NT2/D1 (cell line): ENCODE measurements around the gene EPB41L2.
"Not testable (repeated sequence)": the region's sequence is repeated elsewhere in the genome, so short reads cannot be mapped to it uniquely, and the experiment has no call there.

Experiments
- DNase-seq: peaks from one replicate; pipeline ENCODE4 v3.0.0-alpha.2; 2011; ENCODE audit warnings: low read depth, low spot score
- H3K27me3 ChIP-seq: 2 replicates; pipeline ENCODE4 v1.6.0; 2011; ENCODE audit warnings: mild to moderate bottlenecking; ENCODE audit not compliant: insufficient read length, insufficient read depth
- H3K36me3 ChIP-seq: 2 replicates; pipeline ENCODE4 v1.6.1; 2011; ENCODE audit warnings: mild to moderate bottlenecking, low read length, mixed read lengths; ENCODE audit not compliant: insufficient read depth, insufficient read length
- H3K4me1 ChIP-seq: 2 replicates; pipeline ENCODE4 v1.5.1; 2011; ENCODE audit not compliant: insufficient read depth, insufficient read length
- H3K4me3 ChIP-seq: 2 replicates; pipeline ENCODE4 v1.5.1; 2011; ENCODE audit warnings: low read depth; ENCODE audit not compliant: insufficient read length
- H3K9ac ChIP-seq: 2 replicates; pipeline ENCODE4 v1.6.0; 2011; ENCODE audit warnings: low read depth; ENCODE audit not compliant: insufficient read length
- H3K9me3 ChIP-seq: 2 replicates; pipeline ENCODE4 v1.5.1; 2011; ENCODE audit warnings: mild to moderate bottlenecking, low read length; ENCODE audit not compliant: insufficient read depth
- SUZ12 ChIP-seq: IDR thresholded peaks from 2 replicates; pipeline ENCODE4 v1.6.1; 2011; ENCODE audit not compliant: insufficient read length, insufficient read depth; ENCODE audit errors: extremely low read depth
- YY1 ChIP-seq: IDR thresholded peaks from 2 replicates; pipeline ENCODE4 v1.6.1; 2011; ENCODE audit not compliant: insufficient read length, insufficient read depth
- ZNF274 ChIP-seq: IDR thresholded peaks from 2 replicates; pipeline ENCODE4 v1.6.1; 2011; ENCODE audit warnings: mild to moderate bottlenecking, low read depth, low read length

Gene EPB41L2

DNA sequence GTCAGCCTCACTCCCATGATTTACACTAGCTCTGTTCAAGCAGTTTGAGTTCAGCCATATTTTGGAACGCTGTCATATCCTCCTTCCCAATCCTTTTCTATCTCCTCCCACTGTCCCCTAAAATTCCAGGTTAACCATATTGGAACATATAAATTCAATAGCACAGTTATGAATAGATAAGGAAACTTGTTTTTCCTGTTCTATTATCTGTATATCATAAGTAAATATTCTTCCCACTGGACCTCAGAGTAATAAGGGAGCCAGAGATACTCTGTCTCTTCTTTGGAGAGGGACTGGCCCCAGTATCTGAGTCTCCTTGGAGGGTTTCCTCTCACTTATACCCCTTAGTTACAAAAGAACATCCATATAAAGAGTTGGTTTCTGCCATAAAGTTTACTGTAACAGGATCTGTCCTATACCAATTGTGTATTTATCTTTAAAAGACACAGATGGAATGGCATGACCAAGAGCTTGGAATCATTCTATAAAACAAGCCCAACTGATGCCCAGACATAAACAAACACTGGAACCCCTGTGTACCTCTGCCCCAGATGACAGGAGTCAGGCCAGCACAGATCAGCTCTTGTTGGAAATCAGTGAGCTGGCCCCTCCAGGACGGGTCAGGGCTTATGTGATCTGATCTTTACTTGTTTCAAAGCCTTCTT lies 67.1 kb downstream of the EPB41L2 start:
- H3K9ac ChIP-seq: no peak overlapping the region
- TF ChIP-seq SUZ12: no peak
- no peak for TF ChIP-seq YY1
- no peak for TF ChIP-seq ZNF274
- DNase-seq: no peak

DNA sequence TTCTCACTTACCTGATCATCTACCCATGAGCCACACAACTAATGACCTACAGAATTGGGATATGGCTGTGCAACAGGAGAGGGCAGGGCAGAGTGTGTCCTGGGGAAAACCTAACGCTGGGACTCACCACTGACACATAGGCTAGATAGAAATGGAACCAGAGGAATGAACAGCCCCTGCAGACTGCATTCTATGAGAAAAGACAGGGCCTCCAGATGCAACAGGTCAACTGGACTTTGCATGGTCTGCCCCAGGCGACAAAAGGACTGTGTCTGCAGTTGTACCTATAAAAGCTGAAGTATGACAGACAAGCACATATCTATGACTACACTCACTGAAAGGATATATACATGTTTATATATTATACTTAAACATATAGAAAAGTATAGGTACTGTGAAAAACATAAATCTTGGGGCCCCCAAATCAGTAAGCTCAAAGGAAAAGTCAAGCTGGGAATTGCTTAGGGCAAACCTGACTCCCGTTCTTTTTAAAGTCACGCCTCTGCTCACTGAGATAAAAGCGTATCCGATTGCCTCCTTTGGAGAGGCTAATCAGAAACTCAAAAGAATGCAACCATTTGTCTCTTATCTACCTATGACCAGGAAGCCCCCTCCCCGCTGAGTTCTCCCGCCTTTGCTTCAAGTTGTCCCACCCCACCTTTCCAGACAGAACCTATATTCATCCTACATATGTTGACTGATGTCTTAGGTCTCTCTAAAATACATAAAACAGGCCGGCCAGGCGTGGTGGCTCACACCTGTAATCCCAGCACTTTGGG lies 68.5 kb downstream of the EPB41L2 start:
- Histone ChIP-seq H3K9ac (no peak overlapping the region), H3K36me3 (no peaks in the 10 kb centered on the region), H3K27me3 (no peaks in the 10 kb centered on the region), H3K4me1 (no peaks in the 10 kb centered on the region), H3K4me3 (no peak overlapping the region), H3K9me3 (no peaks in the 10 kb centered on the region)
- DNase-seq: no peak
- TF ChIP-seq ZNF274 (no peak), YY1 (no peak), SUZ12 (no peak)

More for the DNA sequence above, 67.1 kb downstream of the EPB41L2 start:
- Histone ChIP-seq H3K9me3 (no peaks in the 10 kb centered on the region), H3K4me3 (no peak overlapping the region), H3K27me3 (no peaks in the 10 kb centered on the region), H3K36me3 (no peaks in the 10 kb centered on the region), H3K4me1 (no peaks in the 10 kb centered on the region)

DNA sequence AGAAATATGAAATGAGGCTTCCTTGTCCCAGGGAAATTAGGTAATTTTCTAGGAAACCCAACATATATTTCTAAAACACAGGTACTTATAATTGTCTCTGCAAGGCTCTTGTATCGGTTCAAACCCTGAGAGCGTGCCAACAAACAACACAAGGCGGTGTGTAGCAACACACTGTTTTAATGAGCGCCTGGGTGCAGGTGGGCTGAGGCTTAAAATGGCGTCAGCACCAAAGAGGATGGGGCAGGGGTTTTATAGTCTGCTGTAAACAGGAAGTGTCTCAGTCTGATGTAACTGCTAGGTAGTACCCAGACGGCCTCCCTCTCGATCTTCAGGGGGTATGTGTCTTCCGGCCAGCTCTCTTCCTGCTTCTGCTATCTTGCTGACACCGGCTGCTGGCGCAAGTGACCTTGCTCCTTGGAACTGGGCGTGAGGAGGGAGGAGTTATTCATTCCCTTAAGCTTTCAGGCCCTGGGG lies 69.7 kb downstream of the EPB41L2 start:
- Histone ChIP-seq H3K4me3 (no peak overlapping the region), H3K9me3 (no peaks in the 10 kb centered on the region), H3K27me3 (no peaks in the 10 kb centered on the region), H3K9ac (no peak overlapping the region), H3K4me1 (no peaks in the 10 kb centered on the region), H3K36me3 (no peaks in the 10 kb centered on the region)
- no peak for DNase-seq
- no peak for TF ChIP-seq SUZ12
- no peak for TF ChIP-seq ZNF274
- TF ChIP-seq YY1: no peak

DNA sequence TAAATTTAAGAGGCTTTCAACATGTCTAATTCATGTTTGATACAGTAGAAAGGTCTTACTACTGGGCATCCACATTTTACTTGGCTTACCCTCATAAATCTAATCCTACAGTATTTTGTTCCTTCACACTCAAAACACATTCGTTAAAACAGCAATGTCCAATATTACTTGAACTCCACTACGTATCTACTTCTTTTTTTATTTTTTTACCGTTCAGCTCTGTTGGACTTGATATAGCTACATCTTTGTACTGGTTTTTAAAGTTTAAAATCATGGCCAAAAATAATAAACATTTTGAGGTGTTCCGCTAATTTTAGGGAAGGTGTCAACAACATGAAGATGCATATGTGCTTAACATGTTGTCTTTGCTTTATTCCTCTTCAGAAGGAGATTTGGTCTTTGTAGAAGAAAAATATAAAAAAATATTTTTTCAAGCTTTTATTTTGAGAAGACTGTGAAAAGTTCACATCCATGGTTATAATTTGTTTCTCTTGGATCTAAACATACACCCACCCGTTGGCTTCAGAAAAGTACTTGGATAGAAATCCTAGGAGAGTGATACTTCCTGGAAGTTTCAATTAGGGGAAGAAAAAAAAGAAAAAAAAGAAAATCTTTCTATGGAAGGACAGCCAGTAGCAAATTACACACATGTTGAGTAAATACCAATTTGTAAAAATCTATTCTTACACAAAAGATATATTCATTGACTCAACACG lies 71.5 kb downstream of the EPB41L2 start:
- H3K9me3 ChIP-seq: no peaks in the 10 kb centered on the region
- TF ChIP-seq YY1 (no peak), ZNF274 (no peak), SUZ12 (no peak)
- H3K36me3 ChIP-seq: no peaks in the 10 kb centered on the region
- H3K4me3 ChIP-seq: no peak overlapping the region
- no peak for DNase-seq
- no peaks in the 10 kb centered on the region for H3K27me3 ChIP-seq
- no peak overlapping the region for H3K9ac ChIP-seq
- H3K4me1 ChIP-seq: no peaks in the 10 kb centered on the region

DNA sequence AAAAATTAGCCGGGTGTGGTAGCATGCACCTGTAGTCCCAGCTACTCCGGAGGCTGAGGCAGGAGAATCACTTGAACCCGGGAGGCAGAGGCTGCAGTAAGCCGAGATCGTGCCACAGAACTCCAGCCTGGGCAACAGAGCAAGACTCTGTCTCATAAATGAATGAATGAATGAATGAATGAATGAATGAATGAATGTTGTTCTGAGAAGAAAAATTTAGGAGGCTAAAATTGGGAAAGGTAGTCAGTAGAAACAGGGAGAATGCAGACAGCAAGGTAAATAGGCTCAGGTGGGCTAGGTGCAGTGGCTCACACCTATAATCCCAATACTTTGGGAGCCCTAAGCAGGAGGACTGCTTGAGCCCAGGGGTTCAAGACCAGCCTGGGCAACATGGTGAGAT lies 75.5 kb downstream of the EPB41L2 start:
- peaks cover 17% of the 10 kb centered on the region; the same call in 1 of the 2 replicates for H3K9me3 ChIP-seq
- DNase-seq, H3K27me3 ChIP-seq, H3K4me1 ChIP-seq, H3K4me3 ChIP-seq, H3K36me3 ChIP-seq, H3K9ac ChIP-seq: not testable (repeated sequence)

DNA sequence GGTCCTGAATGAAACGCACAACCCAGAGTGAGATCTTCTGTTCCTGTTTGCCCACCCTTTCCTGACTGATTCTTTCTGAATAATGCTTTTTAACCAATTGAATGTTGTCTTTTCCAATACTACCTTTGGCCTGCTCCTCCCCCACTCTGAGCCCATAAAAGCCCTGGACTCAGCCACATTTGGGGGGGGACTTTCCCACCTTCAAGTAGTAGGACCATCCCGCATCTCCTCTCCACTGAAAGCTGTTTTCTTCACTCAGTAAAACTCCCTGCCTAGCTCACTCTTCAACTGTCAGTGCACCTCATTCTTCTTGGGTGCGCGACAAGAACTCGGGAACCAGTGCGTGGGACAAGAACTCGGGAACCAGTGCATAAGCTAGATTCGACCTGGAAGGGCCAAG lies 77.9 kb downstream of the EPB41L2 start:
- Histone ChIP-seq H3K9ac (no peak overlapping the region), H3K4me1 (no peaks in the 10 kb centered on the region), H3K36me3 (no peaks in the 10 kb centered on the region), H3K4me3 (no peak overlapping the region), H3K27me3 (no peaks in the 10 kb centered on the region), H3K9me3 (peaks cover 17% of the 10 kb centered on the region; the same call in 1 of the 2 replicates)
- no peak for DNase-seq
- TF ChIP-seq YY1: no peak
- TF ChIP-seq SUZ12: no peak
- TF ChIP-seq ZNF274: no peak

DNA sequence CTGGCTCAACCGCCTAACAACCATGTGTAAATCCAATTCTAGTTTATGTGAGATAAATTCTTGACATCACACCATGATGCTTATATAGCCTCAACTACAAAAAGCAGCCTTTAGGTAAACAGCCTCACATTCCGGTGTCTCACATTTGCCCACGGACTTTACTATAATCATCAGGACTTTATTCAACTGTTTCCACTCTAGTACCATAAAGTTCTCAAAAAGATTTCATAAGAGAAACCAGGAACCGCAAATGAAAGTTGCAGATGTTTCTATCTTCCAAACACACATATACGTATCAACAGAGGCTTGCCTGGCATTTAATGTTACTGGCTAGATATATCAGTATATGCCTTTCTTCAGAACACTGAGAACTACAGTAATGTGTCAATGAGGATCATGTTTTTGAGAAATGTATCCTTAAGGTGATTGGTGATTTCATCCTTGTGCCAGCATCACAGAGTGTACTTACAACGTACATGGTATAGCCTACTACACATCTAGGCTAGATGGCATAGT lies 80.0 kb downstream of the EPB41L2 start:
- Histone ChIP-seq H3K4me1 (no peaks in the 10 kb centered on the region), H3K9ac (no peak overlapping the region), H3K27me3 (no peaks in the 10 kb centered on the region), H3K9me3 (peaks cover 17% of the 10 kb centered on the region; the same call in 1 of the 2 replicates), H3K36me3 (no peaks in the 10 kb centered on the region), H3K4me3 (no peak overlapping the region)
- no peak for TF ChIP-seq SUZ12
- no peak for TF ChIP-seq YY1
- TF ChIP-seq ZNF274: no peak
- DNase-seq: no peak
